Measurements from ENCODE around the gene ZC2HC1B. TPM values are rescaled to one million over a fixed set of nuclear protein-coding genes. Genes with fewer than 3 reads are reported as not detected.

The ZC2HC1B gene
- total and polyA plus RNA-seq, 10 of the 15 experiments (the other 5 are each of a cell fraction or from before 2014, with no cell fraction given), result 0.09 to 0.36 (median 0.31) TPM; not detected in 5

GRCh38 chr6:143901885-143902750 lies 37.8 kb downstream of the ZC2HC1B start (continued):
- TF ChIP-seq MEF2B (IDR thresholded peaks at IDR 0.05; ENCODE audit: partially characterized antibody, poor library complexity, severe bottlenecking) (peak; percentile 96), PML (IDR thresholded peaks at IDR 0.05; ENCODE audit: low read length) (peak; percentile 90), MEF2A (IDR thresholded peaks at IDR 0.05; ENCODE audit: insufficient read depth, low read depth, low read length) (peak; percentile 100), FOXM1 (IDR thresholded peaks at IDR 0.05; ENCODE audit: low read depth, low read length) (peak; percentile 89), BCL11A (IDR thresholded peaks at IDR 0.05; ENCODE audit: low read depth, low read length) (peak; percentile 52; the same call in 1 of the 2 replicates), JUNB (IDR thresholded peaks at IDR 0.05) (peak; percentile 93), CTCF (IDR thresholded peaks at IDR 0.05 in 2 of 3, conservative IDR thresholded peaks at IDR 0.05 in 1 of 3; ENCODE audit: control insufficient read depth in 2 of 3, extremely low read depth in 1 of 3, insufficient read depth in 1 of 3, low read depth in 3 of 3, low read length in 3 of 3) (no peak), TCF7 (IDR thresholded peaks at IDR 0.05; ENCODE audit: borderline replicate concordance) (no peak), DPF2 (IDR thresholded peaks at IDR 0.05) (peak; percentile 31; the same call in 1 of the 2 replicates), CBX5 (IDR thresholded peaks at IDR 0.05; ENCODE audit: low read depth) (peak; percentile 68; the same call in 1 of the 2 replicates), CREB1 (IDR thresholded peaks at IDR 0.05; ENCODE audit: low read depth) (peak; percentile 29; the same call in 1 of the 2 replicates), IKZF2 (IDR thresholded peaks at IDR 0.05) (peak; percentile 45 to 48; a peak in 3 of 4 replicates), NFIC (IDR thresholded peaks at IDR 0.05; ENCODE audit: low read depth, low read length) (peak; percentile 97), CREM (IDR thresholded peaks at IDR 0.05; ENCODE audit: low read depth) (peak; percentile 49; the same call in 1 of the 2 replicates), BCLAF1 (IDR thresholded peaks at IDR 0.05) (no peak), KLF5 (IDR thresholded peaks at IDR 0.05; ENCODE audit: partially characterized antibody) (no peak), IKZF1 (conservative IDR thresholded peaks at IDR 0.05) (peak; percentile 55), MYC (IDR thresholded peaks at IDR 0.05; ENCODE audit: insufficient read depth, insufficient read length, insufficient replicate concordance, low read length, severe bottlenecking) (no peak), CBFB (IDR thresholded peaks at IDR 0.05; ENCODE audit: low read depth) (0 out of 2 replicates have a peak, but pooled peaks have one; percentile 28), CEBPB (IDR thresholded peaks at IDR 0.05; ENCODE audit: borderline replicate concordance in 1 of 2, low read depth in 2 of 2, low read length in 2 of 2) (peak in 1 of 2 experiments; percentile 93; a peak in 2 of 4 replicates), GABPA (IDR thresholded peaks at IDR 0.05; ENCODE audit: low read depth) (peak; percentile 47; the same call in 1 of the 2 replicates), SRF (IDR thresholded peaks at IDR 0.05; ENCODE audit: low read depth in 2 of 2, low read length in 2 of 2) (no peak), FOXK2 (IDR thresholded peaks at IDR 0.05) (no peak), ETV6 (conservative IDR thresholded peaks at IDR 0.05 in 1 of 2, IDR thresholded peaks at IDR 0.05 in 1 of 2; ENCODE audit: borderline replicate concordance in 1 of 2, low read depth in 1 of 2) (peak in 1 of 2 experiments; percentile 47; a peak in 1 of 4 replicates), MTA3 (IDR thresholded peaks at IDR 0.05; ENCODE audit: borderline replicate concordance, low read length) (peak; percentile 88; the same call in 1 of the 2 replicates), ATF7 (IDR thresholded peaks at IDR 0.05; ENCODE audit: low read depth) (peak; percentile 52)
